Measurements from ENCODE around the gene PAF1.

- TF ChIP-seq PATZ1 (CRISPR knock-in tag; IDR thresholded peaks at IDR 0.05; ENCODE audit: borderline replicate concordance) (no peak), ARNTL (CRISPR knock-in tag; IDR thresholded peaks at IDR 0.05; ENCODE audit: borderline replicate concordance, low read depth) (no peak), TSHZ2 (CRISPR knock-in tag; IDR thresholded peaks at IDR 0.05) (no peak), POU6F1 (CRISPR knock-in tag; IDR thresholded peaks at IDR 0.05; ENCODE audit: borderline replicate concordance, low read depth) (no peak), RARB (CRISPR knock-in tag; IDR thresholded peaks at IDR 0.05) (no peak), PPARA (CRISPR knock-in tag; IDR thresholded peaks at IDR 0.05; ENCODE audit: borderline replicate concordance) (no peak), GLIS3 (CRISPR knock-in tag; IDR thresholded peaks at IDR 0.05) (no peak), ZNF565 (CRISPR knock-in tag; conservative IDR thresholded peaks at IDR 0.05; ENCODE audit: low read depth) (no peak), ZFP3 (CRISPR knock-in tag; IDR thresholded peaks at IDR 0.05) (no peak), BACH2 (CRISPR knock-in tag; IDR thresholded peaks at IDR 0.05; ENCODE audit: borderline replicate concordance) (no peak)
Measured at GRCh38 chr19:39370735-39371134, 20.2 kb downstream of the PAF1 start.
